Hematopoietic multipotent progenitor cell treated with erythropoietin and hydrocortisone succinate and interleukin-3 and kit ligand, for 6 days (in vitro differentiated cells): ENCODE data around the gene CCDC88C.

Experiments used
- DNase-seq: peaks from one replicate; pipeline ENCODE4 v3.0.0-alpha.2; 2015

Gene CCDC88C

DNA sequence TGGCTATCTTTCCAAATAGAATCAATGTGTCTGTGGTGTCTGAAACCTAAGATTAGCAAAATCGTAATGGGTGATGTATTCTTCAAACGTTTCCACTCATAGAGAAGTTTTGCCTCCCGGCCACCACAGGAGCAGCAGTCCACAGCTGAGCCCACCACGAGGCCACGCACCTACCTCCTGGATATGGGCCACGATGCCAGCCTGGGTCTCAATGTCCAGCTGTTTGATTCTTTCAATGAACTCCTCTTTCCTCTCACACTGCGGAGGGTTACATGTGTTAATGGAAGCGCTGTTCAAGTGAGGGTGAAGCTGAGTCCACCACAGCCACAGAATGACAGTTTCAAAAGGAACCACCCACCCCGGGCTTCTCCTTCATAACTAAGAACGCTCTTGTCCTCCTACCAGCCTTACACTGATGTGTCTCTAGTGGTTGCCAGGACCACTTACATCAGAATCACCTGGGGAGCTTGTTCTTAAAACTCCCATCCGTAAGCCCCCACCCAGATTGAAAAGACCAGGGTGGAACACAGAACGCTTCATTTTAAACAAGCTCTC is 75.3 kb downstream of the CCDC88C start:
- no peak for DNase-seq

DNA sequence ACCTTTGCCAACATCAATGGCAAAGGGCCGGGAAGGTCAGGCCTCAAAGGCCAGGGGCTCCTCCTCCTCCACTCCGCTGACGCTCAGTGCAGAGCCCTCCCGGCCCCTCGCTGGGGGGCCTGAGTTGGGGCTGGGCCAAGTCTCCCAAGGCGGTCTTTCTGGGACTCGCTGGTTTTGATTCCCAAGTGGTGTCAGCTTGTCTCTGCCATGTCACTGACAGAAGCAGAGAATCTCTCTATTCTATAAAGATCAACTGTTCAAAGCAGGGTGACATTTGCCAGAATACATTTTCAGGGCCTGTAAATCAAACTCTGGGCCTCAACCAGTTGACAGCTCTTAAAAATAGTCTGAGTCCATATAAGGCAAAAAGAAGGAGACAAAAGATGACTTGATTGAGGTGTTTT is 75.9 kb downstream of the CCDC88C start:
- no peak for DNase-seq

DNA sequence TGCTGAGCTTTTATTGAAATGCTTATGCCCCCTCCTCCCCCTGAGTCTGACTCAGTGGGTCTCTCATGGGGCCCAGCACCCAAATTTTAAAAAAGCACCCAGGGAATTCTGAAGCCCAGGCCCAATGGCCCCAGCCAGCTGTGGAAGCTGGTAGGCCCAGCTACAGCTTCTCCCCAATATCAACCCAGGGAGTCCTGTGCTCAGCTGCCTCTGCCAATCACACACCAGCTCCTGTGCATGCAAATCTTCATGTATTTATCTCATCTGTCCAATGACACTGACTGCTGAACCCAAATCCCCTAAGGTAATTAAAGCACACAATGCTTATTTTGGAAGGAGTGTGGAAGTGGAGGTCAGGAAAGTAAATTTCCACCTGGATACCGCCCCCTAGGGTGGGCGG is 76.3 kb downstream of the CCDC88C start:
- no peak for DNase-seq

DNA sequence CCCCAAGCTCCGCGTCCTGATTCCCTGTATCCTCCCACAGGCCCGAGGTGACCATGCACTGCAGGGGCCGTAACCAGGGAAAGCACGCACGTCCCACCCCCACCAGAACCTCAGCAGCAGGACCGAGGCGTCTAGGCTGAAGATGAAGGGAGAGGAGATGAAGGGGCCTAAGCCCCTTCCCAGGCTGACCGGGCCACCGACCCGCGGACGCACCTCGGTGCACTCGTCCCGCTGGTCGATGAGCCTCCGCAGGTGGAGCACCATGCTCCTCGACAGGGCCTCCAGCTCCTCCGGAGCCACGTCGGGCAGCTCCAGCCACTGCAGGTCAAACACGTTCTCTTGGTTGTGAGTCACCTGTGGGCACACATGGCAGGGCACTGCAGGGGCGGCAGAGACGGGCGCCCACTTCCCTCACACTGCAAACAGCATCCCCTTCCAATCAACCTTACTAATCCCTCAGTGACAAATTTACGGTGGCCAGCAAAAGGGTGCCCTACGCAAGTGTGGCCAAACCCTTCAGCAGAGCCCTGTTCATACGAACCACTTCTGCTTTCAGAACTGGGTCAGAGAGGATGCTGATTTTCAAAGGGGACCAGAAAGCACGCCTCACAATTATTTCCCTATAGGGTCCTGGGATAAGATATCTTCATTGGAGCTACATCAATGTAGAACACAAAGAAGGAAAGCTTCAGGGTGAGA is 77.8 kb downstream of the CCDC88C start:
- DNase-seq, result no peak

DNA sequence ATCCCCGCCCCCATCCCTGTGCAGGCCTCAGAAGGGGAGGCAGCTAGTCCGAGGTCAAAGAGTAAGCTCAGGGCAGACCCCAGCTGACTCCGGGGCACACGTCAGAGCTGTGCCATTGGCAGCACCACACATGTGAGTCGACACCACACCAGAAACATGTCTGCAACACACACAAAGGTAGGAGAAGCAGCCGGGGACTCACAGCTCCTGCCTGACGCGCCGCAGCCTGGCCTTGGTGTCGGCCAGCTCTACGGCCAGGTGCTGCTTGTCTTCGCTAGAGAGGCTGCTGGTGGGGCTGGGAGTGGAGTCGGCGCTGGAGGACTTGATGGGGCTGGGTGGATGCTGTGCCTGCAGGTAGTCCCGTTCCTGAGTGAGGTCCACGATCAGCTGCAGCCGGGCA is 78.5 kb downstream of the CCDC88C start:
- no peak for DNase-seq

DNA sequence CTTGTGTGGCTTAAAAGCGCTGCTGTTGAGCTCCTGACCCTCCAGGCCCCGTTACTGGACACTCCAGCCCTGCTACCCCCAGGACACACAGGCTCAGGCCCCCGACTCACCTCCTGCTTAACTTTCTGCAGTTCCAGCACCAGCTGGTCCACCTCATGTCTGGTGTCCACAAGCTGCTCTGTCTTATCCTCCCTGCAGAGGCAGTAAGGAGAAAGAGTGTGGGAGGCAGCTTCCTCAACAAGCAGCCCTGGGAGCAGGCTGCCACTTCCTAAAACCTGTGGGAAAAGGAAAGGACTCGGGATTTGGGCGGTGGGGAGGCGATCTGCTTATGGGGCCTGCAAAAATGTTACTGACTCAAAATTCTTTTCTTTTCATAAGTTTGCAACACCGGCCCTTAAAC is 79.2 kb downstream of the CCDC88C start:
- no peak for DNase-seq

DNA sequence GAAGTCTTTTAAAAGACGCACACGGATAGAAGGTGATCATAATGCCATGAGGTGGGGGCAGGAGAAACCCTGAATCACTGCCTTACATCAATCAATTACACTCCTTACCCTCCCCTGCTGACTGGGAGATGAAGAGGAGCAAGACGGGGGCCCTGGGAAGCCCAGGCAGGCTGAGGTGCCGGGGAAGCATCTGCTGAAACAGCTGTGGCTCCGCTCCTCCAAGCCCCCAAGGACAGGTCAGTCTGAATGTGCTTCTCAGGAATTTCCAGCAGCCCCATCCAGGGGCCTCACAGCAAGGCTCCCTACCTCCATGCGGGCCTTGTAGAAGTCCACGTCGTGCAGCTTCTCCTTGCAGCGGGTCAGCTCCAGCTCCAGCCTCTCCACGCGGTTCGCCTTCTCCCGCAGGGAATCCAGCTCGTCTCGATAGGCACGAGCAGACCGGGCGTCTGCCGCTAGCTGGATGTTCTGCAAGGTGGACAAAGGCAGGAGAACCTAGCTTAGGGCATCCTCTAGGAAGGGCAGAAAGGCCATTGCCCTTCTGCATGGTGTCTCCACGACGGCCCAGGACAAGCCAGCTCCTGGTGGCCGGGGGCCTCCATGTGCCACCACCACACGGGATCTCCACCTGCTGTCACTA is 79.8 kb downstream of the CCDC88C start:
- DNase-seq, result no peak

DNA sequence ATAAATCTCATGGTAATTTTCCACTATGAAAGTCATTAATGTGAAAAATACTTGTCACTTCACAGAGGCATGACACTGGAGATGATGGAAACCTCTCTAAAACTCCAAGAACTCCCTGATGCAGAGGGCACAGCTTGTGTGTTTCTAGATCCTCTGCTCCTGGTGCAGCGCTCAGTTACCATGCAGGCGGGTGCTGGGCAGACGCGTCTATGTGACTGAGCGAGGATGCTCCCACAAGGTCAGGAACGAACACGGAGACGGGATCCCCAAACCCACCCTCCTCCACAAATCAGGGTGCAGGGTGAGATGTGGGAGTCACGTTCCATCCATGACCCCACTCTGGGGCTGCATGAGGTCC is 81.5 kb downstream of the CCDC88C start:
- no peak for DNase-seq

DNA sequence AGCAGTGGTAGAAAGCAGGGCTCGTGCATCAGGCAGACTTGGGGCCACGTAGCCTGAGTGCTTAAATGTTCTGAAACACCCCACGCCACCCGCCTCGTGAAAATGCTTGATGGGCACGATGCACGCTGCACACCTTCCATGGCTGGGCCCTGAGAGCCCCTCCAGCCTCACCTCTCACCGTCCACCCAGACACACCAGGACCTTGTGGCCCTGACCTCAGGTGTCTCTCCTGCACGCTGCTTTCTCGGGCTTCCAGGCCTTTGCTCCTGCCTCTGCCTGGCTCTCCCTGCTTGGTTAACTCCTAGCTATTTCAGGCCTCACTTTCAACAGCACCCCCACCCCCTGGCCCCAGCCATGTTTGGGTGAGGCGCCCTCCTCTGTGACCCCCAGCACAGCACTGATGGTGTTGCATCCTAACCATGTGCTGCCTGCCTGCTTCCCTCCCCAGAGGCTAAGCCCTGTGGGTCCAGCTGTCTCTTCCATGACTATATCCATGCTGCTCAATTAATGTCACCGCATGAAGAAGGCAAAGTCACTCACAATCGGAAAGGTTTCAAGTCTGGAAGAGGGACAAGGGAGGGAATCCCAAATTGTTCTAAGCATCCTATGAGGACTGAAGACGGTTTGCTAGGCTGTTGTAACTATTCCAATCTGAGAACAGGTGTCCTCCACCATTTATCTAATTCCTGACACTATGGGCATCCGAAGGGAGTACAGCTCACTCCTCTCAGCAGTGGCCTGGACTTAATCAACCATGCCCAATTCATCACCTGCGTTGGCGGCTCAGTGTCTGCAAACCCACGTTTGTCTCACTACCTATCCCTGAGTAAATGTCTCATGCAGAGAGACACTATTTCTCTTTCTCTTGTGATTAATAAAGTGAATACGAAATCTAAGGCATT is 82.2 kb downstream of the CCDC88C start:
- no peak for DNase-seq

DNA sequence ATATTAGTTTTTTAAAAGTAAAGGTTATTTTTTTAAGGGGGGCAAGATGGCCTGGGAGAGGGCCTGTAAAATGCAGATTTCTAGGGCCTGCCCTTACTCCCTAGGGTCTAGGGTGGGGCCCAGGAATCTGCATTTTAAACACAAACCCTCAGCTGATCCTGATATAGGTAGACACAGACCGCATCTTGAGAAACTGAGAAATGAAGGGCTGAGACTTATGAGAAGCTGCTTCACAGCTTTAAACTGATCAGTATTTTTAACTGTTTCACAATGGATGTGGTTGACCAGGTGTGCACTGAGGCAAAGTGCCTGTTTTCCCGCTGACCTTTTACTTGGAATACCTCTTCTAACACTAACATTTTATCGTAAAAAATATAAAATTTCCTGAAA is 84.0 kb downstream of the CCDC88C start:
- no peak for DNase-seq

DNA sequence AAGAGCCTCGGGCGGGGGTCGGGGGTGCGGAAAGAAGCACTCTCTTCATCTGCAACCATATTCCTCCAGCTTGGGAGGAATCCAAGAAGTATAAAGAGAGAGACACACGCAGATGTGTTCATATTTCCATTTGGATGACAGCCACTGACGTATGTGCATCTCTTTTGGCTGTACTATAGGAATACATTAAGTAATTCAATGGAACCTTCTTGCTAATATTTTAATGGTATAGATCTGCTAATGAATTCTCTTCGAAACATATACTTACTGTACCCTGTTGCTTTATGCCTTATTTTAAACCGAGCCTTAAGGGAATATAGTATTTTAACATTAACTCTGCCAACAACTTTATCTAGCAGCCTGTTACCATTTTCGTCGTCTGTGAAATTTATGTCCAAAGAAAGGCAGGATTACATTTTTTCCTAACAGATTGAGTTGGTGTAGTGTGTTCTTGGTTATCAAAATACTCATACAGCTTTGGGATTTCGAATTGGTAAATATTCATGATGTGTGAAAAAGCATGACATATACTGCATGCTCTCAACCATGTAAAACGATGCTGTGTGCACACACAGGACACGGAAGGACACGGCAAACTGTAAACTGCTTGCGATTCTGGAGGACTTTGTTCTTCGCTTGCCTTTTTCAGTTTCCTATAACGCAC is 84.5 kb downstream of the CCDC88C start:
- no peak for DNase-seq

DNA sequence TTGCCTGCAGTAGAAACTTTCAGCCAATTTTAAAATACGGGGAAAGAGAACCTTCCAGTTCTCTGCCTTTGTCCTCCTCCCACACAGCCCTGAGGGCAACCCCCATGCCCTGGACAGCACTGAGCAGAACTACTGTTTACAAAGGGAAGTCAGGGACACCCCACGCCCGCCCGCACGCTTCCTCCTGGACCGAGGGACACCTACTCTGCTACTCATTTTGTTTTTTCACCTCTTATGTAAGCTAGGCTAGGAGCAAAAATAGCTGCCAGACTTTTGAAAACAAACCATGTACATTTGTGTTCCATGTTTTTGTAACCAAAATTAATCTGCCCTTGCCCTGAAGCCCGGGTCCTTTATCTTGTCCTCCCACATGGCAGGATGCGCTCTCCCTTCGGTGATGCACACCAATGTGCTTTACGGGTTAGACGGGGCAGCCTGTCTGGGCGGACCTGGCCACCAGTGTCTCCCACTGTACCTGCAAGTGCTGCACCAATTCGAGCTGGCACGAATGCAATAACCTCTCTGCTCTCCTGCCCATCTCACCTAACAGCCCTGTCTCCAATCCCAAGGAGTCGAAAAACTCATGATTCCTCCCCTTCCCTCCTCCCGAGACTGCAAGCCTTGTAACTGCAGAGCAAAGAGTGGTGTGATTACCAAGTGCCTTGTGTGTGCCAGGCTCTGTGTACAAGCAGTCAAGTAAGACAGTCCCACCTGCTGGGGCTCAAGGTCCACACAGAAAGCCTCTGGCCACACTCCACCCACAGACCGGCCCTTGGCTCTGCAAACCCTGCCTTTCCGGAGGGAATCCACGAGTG is 85.2 kb downstream of the CCDC88C start:
- peak; percentile 88 for DNase-seq

DNA sequence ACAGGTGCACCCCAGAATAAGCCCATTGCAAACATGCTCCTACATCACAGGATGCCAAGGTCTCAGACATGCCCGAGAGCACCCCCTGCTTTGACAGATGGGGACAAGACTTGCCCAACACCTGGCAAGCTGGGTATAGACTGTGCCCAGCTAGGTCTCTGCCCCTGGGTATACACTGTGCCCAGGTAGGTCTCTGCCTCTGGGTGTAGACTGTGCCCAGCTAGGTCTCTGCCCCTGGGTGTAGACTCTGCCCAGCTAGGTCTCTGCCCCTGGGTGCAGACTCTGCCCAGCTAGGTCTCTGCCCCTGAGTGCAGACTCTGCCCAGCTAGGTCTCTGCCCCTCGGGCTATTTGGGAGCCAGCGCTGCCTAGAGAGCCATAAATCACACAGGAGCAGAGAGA is 85.9 kb downstream of the CCDC88C start:
- no peak for DNase-seq

DNA sequence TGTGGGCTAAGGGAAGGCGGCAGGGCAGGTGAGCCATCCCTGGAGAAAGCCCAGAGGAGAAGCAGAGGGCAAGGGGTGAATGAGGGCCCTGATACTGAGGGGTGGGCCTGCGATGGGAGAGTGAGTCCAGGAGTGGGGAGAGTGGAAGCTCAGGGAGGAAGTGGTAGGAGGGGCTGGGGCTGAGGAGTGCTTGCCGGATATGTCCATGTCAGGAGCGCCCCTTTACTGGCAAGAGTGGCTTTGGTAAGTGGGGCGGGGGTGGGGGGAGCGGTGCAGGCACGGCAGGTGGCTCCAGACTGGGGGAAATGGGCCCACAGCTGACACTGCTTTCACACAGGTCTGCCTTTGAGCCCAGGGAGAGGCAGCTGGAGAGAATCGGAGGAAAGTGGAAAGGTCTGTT is 86.8 kb downstream of the CCDC88C start:
- no peak for DNase-seq

DNA sequence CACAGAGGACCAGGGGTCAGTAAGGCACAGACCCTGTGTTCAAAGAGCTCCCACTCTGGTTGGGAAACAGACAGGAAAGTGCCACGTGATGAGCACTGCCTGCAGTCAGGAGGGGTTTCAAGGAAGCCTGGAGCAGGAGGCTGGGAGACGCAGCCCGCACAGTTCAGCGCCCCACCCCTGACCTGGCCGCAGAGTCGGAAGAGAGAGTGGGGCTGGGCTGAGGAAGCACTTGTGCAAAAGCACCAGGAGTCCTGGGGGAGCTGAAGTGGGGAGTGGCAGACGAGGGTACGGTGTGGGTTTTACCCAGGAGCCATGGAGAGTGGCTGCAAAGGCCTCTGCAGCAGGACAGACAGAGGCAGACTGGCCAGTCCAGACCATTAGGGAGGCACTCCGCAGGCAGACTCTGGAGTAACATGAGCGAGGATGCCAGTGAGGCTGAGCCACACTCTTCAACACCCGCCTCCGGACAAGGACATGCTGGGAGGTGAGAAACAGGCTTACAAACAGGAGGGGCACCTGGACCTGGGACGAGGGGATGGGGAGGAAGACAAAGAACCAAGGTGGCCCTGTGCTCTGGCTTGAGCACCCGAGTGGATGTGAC is 87.4 kb downstream of the CCDC88C start:
- peak; percentile 40 for DNase-seq

DNA sequence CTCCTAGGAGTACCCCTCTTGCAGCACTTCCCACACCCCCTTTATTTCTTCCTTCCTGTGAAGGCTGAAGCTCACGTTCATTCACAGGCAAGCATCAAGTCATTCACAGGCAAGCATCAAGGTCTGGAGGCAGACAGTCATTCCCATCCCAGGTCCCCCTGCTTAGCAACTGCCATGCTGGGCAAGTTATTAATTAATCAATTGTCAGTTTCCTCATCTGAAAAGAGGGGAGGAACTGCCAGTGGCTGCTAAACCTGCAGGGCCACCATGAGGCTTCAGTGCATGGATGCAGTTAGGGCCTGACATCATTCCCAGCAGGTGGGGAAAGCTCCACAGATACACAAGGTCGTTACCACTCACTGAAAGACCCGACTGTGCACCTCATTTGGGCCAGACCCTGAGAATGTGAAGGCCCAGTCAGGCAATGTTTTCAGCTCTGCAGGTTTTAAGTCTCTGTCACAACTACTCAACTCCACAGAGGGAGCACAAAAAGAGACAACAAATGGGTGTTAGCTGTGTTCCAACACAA is 88.1 kb downstream of the CCDC88C start:
- no peak for DNase-seq

DNA sequence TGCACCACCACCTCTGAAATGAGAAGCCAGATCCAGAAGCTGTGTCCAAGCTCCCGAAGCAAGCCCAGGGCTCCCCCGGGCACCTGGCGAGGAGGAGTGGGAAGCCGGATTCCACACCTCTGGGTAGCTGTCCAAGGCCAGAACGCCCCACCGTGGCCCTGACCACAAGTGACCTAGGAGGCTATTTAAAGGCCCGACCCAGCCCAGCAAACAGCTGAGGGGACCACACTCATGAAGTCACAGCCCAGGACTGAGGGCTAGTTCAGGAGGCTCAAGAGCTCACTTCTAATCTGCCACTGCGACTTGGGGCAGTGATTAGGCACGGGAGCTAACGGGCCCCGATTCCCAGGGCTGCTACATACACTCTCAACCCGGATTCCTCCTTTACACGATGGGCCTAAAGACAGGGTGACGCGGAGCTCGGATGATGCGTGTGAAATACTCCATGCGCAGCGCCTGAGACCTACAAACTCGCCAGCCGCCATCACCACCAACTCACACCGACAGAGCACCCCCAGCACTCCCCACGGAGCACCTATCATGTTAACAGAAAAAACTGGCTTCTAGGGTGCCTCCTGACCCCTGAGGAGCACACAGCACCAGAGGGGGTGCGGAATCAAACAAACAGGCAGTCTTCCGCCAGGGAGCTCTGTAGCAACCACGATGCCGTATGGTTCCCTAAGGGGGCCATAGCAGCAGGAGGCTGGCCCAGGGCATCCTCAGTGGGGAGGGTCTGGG is 89.1 kb downstream of the CCDC88C start:
- no peak for DNase-seq

DNA sequence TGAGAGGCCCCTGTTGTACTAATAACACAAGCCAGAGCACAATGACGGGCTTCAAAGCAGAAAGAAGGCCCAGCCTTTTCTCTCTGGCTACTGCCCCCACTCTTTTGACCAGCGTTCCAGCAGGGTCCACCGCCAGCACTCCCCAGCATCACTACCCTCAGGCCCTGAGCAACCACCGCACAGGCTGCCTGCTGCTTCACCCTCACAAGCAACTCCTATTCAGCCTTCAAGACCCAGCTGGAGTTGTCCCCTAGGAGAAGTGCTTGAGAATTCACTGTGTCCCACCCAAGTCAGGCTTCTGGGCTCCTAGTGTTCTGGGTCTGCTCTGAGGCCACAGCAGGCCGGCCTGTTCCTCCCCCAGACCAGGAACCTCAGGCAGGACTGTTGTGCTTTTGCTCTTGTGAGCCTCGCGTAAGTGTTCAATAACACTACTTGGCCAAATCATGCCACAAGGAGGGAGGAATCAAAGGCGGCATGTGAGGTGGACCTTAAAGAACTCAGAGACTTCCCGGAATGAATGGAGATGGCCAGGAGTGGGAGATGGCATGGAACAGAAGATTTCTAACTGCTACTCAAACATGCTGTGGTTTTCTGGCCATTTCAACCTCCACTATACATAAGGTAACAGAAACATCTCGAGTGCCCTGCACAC is 89.8 kb downstream of the CCDC88C start:
- DNase-seq, result no peak

DNA sequence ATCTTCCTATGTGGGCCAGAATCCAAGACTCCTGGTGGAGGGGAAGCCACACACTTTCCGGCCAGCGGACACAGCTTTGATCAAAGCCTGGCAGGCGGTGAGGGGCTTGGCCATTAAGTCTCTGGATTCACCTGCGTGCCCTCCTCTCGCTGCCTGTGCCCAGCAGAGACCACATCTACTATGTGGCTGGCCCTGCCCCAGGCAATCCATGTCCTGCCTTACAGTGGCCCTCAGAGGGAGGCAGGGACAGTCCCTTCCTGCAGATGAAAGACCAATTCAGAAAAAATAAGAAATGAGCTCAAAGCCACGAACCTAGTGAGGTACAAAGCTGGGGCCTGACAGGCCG is 90.4 kb downstream of the CCDC88C start:
- DNase-seq, result no peak

DNA sequence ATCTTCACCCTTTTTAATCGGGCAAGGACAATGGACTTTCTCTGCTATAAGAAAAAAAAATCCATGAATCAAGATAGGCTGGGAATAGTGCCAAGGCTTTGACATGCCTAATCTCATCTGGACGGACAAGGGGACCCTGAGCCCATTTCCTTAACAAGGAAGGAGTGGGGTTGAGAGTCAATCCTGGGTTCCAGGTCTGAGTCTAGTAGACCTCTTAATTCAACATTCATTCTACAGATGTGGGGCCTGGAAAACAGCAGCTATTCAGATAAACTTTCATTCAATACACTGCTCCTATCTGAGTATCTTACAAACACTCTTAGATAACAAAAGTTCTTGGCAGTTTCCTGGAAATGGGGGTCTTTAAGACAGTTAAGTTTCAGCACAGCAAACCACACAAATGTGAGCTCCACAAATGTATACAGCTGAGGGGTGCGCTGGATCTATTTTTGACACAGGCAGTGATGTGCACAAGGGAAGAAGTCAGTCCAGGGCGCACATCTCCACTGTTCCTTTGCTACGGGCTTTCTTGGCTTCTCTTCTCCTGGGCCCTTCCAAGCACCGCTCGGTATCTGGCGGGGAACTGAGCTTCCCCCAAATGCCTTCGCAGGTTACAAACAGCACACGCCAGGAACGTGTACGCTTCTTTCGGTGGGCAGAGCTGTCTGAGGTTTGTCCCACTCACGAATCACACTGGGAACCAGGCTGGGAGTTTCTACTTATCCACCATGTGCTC is 90.9 kb downstream of the CCDC88C start:
- DNase-seq, result peak; percentile 63
